Activated gamma-delta T cell (primary cell): Measurements from ENCODE around the gene RBMX2.
"Not testable (repeated sequence)": the region's sequence is repeated elsewhere in the genome, so short reads cannot be mapped to it uniquely, and the experiment has no call there.

Source experiments
- DNase-seq: peaks from one replicate; lab custom pipeline; 2025; lab: John Stamatoyannopoulos, UW
- total RNA-seq, 2 donors: gene quantifications; one replicate each; lab custom pipeline; 2026; lab: John Stamatoyannopoulos, UW

RBMX2 gene, protein sequence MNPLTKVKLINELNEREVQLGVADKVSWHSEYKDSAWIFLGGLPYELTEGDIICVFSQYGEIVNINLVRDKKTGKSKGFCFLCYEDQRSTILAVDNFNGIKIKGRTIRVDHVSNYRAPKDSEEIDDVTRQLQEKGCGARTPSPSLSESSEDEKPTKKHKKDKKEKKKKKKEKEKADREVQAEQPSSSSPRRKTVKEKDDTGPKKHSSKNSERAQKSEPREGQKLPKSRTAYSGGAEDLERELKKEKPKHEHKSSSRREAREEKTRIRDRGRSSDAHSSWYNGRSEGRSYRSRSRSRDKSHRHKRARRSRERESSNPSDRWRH
- total RNA-seq = 32.0 to 36.6 reads per million in 2 donors

DNA sequence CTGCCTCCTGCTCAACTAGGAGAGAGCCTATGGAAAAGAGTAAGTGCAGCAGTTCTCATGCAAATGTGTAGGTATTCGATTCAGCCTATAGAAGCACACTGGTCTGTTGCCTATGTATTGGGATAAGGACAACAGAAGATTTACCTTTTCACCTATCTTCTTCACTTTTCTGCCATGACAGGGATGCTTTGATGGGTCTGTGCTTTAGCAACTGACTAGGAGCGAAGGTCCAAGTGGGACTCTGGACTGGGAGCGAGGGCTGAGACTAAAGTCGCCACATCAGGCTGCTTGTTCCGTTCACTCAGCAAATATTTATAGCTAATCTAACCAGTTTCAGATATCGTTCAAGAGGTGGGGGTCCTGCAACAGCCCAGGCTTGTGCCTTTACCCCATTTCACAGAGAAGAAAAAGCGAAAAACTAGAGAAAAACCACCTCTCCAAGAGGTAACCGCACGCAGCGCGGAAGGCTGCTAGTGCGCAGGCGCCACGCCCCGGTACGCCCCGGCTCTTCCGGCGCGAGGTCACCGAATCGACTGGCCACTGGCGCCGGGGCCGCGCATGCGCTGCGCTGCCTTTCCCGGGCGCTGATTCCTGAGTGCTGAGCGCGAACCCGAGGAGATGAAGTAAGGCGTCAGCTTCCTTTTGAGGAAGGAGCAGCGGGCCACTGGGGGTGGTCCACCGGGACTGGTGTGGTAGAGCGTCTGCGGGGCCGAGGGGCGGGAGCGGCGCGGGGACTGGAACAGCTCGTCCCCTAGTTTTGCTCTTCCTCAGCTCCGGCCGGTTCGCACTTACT, at the start of gene RBMX2:
Gene RBMX2, plus strand, starts transcription at position 573 of the 793 bp plus-strand sequence. Its CDS starts 46 bp downstream, at position 619.
- DNase-seq = peak; percentile 63

- DNase-seq = not testable (repeated sequence)
Observed at GRCh38 chrX:130352050-130352449, 49.7 kb upstream of the RBMX2 start.

DNA sequence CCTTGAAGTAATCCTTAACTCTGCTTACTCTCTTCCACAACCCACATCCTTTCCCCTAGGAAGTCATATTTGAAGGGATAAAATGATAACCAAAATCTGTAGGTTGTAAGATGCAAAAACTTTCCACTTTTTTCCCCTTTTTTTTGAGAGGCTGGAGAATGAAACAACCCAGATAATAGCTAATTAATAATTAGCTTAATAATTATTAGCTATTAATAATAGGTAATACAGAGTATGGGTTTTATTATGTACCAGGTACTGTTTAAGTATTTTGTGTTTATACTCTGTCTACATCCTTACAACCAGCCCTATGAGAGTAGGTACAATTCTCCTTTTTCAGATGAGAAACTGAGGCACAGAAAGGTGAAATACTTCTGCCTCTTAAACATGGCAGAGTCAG, 25.7 kb upstream of the RBMX2 start:
- DNase-seq = no peak

DNA sequence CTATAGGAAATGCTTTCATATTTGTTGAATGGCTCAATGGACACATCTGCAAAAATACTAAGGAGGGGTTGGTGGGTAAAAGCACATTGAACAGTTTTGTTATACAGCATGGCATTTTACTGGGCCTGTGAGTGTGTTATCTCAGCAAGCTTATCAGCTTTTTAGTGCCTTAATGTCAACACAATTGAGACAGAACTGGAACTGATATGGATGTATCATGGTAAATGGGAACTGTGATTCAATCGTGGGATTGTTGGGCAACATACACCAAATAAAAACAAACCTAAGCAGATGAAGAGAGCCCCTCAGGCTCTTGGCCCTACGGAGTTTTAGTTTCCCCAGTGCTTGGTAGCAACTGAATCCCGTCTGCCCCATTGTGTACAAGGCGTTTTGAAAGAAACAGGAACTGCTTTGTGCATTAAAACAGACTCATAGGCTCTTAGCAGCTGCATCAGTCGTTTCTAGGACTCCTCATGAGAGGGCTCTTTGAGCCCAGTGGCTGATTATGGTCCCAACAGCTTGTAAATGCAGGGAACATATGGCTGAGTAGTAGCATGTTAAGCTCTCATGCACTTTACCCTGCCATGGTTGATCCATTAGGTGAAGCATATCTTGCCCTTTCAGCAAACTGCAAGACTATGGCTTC, 23.6 kb upstream of the RBMX2 start:
- no peak for DNase-seq

GRCh38 chrX:130385520-130385919, 16.3 kb upstream of the RBMX2 start, which contains the start of gene GPR119:
Gene GPR119 (minus strand): TSS chrX:130385674. CDS start chrX:130385447, 227 bp downstream.
- DNase-seq = no peak

GRCh38 chrX:130386408-130386808, 15.4 kb upstream of the RBMX2 start:
- no peak for DNase-seq

DNA sequence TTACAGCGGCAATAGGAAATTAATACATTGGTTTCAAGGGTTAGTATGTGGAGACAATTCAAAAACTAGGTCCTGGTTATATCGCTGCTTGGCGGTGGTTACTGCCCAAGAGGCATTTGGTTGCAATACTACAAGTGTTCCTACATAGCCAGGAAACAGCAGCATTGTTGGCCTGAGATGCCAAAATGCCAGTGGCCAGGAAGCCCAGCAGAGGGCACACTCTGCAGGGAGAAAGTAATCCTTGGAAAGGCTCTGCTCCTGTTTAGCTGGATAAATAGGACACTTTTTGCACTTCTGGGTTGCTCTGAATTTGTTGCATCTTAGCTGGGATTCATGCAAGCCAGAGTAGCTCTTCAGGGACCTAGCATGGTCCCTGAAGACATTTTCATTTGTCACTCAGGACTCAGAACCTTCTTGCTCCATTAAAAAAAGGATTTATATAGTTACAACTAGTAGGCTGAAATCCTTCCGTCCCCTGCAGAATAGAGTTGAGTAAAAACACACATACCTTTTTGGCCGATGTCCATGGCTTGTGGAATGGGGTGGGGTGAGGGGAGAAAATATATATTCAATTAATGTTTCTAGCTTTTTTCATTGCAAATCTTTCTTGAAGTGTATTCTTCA, 8.2 kb upstream of the RBMX2 start:
- no peak for DNase-seq

- no peak for DNase-seq
Observed at GRCh38 chrX:130395341-130395740, 6.4 kb upstream of the RBMX2 start.

GRCh38 chrX:130402208-130402684, 459 bp downstream of the RBMX2 start:
- no peak for DNase-seq

- no peak for DNase-seq
Observed at GRCh38 chrX:130413415-130413814, 11.6 kb downstream of the RBMX2 start.

DNA sequence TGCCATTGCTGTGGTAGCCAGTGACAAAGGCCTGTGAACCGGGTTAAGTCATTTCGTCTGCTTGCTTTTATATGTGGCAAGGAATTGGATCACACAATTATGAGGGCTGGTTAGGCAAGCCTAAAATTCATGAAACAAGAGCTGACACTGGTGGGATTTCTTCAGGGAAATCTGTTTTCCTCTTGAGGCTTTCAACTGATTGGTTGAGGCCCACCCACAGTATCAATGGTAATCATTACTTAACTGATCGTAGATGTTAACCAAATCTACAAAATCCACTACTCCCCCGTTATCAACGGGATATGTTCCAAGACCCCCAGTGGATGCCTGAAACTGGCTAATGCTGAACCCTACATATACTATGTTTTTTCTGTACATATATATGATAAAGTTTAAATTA, 13.0 kb downstream of the RBMX2 start:
- no peak for DNase-seq

DNA sequence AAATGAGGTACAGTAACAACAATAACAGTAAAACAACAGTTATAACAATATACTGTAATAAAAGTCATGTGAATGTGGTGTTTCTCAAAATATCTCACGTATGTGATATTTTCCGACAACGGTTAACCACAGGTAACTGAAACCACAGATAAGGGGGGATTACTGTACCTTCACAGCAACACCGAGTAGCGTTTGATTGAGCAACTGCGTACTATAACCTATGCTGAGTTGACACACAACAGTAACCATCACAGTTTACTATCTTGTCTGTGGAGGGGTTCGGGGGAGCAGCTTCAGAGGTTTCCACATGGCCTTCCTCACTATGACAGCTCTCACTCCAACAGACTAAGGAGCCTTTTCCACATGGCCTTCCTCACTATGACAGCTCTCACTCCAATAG, 13.4 kb downstream of the RBMX2 start:
- DNase-seq = no peak

DNA sequence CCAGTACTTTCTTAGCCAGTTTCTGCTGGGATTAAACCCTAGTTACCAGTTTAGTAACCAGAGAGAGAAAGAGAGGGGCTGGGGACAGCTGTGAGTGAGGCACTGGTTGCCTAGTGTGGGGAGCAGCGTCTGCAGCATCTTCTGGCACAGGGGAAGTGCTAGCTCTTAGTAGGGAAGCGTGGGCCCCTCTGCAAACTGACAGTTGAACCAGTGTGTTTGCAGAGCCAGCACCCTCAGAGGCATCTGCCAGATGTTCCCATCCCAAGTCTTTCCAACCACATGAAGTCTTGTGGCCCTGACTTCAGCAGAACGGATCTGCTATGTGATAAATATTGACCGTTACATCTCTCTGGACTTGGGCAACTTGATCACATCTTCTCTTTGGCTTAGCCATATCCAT, 15.0 kb downstream of the RBMX2 start:
- DNase-seq = no peak

DNA sequence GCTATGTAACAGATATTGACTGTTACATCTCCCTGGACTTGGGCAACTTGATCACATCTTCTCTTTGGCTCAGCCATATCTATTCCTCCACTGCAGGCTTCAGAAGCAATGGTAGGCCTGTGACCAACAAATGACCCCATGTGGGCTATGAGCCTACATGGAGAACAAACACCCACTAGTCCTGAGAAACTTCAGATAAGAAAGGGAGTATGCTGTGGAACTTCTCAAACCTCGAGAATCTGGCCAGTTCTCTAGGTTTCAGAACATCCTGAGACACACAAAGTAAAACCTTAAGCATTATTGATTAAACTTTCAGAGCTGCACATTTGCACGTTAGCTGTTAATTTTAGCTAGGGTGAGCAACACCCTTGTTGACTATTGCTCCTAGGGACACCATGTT, 16.3 kb downstream of the RBMX2 start:
- no peak for DNase-seq

DNA sequence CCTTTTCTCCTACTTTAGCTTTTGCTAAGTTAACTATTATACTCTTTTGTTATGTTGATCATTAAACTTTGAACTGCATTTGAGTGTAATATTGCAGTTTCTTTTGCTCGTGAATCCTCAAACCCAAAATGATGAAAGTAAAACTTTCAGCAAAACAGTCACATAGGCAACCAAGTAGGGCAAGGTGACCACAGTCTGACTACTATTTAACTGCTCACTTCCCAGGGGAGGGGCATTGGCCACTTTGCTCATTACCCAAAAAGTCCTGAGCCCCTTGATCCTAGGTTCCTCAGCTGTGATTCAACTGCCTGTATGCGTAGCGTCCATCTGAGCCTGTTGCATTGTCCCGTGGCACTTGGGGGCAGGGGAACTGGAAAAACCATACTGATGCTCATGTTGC, 17.0 kb downstream of the RBMX2 start:
- no peak for DNase-seq

GRCh38 chrX:130419263-130419662, 17.5 kb downstream of the RBMX2 start:
- DNase-seq = no peak

DNA sequence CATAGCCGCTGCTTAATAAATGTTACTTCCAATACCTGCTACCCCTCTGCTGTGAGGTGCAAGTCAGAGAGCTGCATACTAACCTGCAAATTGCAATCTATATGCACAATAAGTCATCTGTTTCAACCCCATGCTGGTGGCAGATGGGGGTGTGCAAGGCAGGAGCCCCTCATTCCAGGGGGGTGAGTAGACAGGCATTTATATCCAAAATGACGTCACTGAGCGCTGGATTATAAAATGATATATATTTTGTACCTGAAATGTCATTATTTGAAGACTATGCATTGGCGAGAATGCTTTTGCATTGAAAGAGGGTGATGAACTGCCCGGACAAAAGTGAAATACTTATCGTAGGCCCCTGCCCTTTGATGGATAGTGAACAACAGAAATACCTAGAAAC, 24.7 kb downstream of the RBMX2 start:
- DNase-seq = no peak

GRCh38 chrX:130429236-130429635, 27.4 kb downstream of the RBMX2 start:
- not testable (repeated sequence) for DNase-seq

DNA sequence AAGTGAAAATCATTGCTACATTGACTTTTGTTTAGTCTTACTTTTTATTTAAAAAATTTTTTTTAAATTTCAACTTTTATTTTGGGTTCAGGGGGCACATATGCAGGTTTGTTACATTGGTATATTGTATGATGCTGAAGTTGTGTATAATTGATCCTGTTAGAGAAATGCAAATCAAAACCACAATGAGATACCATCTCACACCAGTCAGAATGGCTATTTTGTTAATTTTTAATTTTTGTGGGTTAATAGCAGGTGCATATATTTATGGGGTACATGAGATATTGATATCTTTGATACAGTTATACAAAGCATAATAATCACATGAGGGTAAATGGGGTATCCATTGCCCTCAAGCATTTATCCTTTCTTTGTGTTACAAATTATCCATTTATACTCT, 34.1 kb downstream of the RBMX2 start:
- DNase-seq = no peak

DNA sequence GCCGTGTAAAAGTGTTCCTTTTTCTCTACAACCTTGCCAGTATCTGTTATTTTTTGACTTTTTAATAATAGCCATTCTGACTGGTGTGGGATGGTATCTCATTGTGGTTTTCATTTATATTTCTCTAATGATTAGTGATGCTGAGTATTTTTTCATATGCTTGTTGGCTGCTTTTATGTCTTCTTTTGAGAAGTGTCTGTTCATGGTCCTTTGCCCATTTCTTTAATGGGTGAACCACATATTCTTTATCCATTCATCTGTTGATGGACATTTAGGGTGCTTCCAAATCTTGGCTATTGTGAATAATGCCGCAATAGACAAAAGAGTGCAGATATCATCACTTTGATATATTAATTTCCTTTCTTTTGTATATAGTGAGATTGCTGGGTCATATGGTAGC, 36.2 kb downstream of the RBMX2 start:
- not testable (repeated sequence) for DNase-seq

DNA sequence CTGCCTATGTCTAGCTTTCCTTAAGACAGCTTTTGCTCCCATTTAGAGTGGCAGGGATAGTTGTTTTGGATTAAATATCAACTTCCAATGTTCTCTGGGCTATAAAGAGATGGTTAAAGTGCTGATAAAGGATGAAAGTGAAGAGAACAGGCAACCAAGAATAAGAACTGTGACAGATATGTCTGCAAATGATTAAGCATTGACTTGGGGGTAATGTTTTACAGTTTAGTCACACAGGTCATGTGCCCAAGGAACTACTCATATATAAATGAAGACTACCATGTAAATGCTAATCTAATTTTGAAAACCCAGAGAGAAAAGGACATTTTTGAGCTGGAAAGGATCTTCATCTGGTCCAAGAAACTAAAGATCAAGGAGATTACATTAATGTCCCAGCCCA, 42.1 kb downstream of the RBMX2 start:
- DNase-seq = no peak
